ENCODE results near the gene MPPE1. TPM values are rescaled to one million over a fixed set of nuclear protein-coding genes. Genes with fewer than 3 reads are reported as not detected.
A peak's percentile ranks its signal among the peaks of the same experiment; 100 is the strongest.

The MPPE1 gene
- total RNA-seq = 38.0 and 44.5 TPM in 2 replicates

GRCh38 chr18:11908182-11909060, at the start of gene MPPE1:
Gene MPPE1 (minus strand): TSS chr18:11908317. CDS start chr18:11897264, 11,053 bp downstream.
- Histone ChIP-seq H3K9me3 (ENCODE audit: low read depth, low read length) (no peaks in the 10 kb centered on the region), H4K20me1 (ENCODE audit: insufficient read depth, low read length) (no peaks in the 10 kb centered on the region), H3K36me3 (ENCODE audit: insufficient read depth, low read length) (no peaks in the 10 kb centered on the region), H3K79me2 (ENCODE audit: insufficient read depth, low read length) (peaks cover 11% of the 10 kb centered on the region), H2AFZ (ENCODE audit: low read length) (peak within 1 kb of the TSS; percentile 97), H3K4me2 (ENCODE audit: insufficient read depth, low read length) (peak within 1 kb of the TSS; percentile 88), H3K4me3 (ENCODE audit: insufficient read depth, low read length) (peak within 1 kb of the TSS; percentile 95), H3K27me3 (ENCODE audit: insufficient read depth, low read length) (no peaks in the 10 kb centered on the region), H3K27ac (ENCODE audit: low read depth, low read length) (peak within 1 kb of the TSS; percentile 92), H3K4me1 (ENCODE audit: insufficient read depth, low read length) (peaks cover 17% of the 10 kb centered on the region)
- DNase-seq (ENCODE audit: insufficient read length, low spot score, missing footprints) = peak; percentile 97
- no peak for TF ChIP-seq CTCF (IDR thresholded peaks at IDR 0.05; ENCODE audit: extremely low read depth, low read depth, low read length)

- Histone ChIP-seq H3K4me2 (ENCODE audit: insufficient read depth, low read length) (no peak overlapping the region), H3K4me1 (ENCODE audit: insufficient read depth, low read length) (peaks cover 19% of the 10 kb centered on the region), H2AFZ (ENCODE audit: low read length) (no peak overlapping the region), H4K20me1 (ENCODE audit: insufficient read depth, low read length) (no peaks in the 10 kb centered on the region), H3K36me3 (ENCODE audit: insufficient read depth, low read length) (no peaks in the 10 kb centered on the region), H3K9me3 (ENCODE audit: low read depth, low read length) (peaks cover 3% of the 10 kb centered on the region), H3K4me3 (ENCODE audit: insufficient read depth, low read length) (no peak overlapping the region), H3K27ac (ENCODE audit: low read depth, low read length) (no peak overlapping the region), H3K79me2 (ENCODE audit: insufficient read depth, low read length) (no peaks in the 10 kb centered on the region), H3K27me3 (ENCODE audit: insufficient read depth, low read length) (no peaks in the 10 kb centered on the region)
- no peak for DNase-seq (ENCODE audit: insufficient read length, low spot score, missing footprints)
- no peak for TF ChIP-seq CTCF (IDR thresholded peaks at IDR 0.05; ENCODE audit: extremely low read depth, low read depth, low read length)
Observed at GRCh38 chr18:11957636-11958035, 49.5 kb upstream of the MPPE1 start.

GRCh38 chr18:11956371-11957308, 48.5 kb upstream of the MPPE1 start:
- peak; percentile 72 for DNase-seq (ENCODE audit: insufficient read length, low spot score, missing footprints)
- Histone ChIP-seq H3K27me3 (ENCODE audit: insufficient read depth, low read length) (no peaks in the 10 kb centered on the region), H4K20me1 (ENCODE audit: insufficient read depth, low read length) (no peaks in the 10 kb centered on the region), H3K9me3 (ENCODE audit: low read depth, low read length) (peaks cover 3% of the 10 kb centered on the region), H2AFZ (ENCODE audit: low read length) (no peak overlapping the region), H3K4me3 (ENCODE audit: insufficient read depth, low read length) (no peak overlapping the region), H3K4me2 (ENCODE audit: insufficient read depth, low read length) (no peak overlapping the region), H3K79me2 (ENCODE audit: insufficient read depth, low read length) (no peaks in the 10 kb centered on the region), H3K27ac (ENCODE audit: low read depth, low read length) (no peak overlapping the region), H3K4me1 (ENCODE audit: insufficient read depth, low read length) (peaks cover 14% of the 10 kb centered on the region), H3K36me3 (ENCODE audit: insufficient read depth, low read length) (no peaks in the 10 kb centered on the region)
- TF ChIP-seq CTCF (IDR thresholded peaks at IDR 0.05; ENCODE audit: extremely low read depth, low read depth, low read length) = no peak

Measured in osteoblast (primary cell).